Bronchial epithelial cell (primary cell): Measurements from ENCODE around the gene SCCPDH. TPM values are rescaled to one million over a fixed set of nuclear protein-coding genes. Genes with fewer than 3 reads are reported as not detected.
A peak's percentile ranks its signal among the peaks of the same experiment; 100 is the strongest.

Experiments
- DNase-seq: peaks from one replicate; pipeline ENCODE4 v3.0.0-alpha.2; 2010; ENCODE audit warnings: low read depth
- FAIRE-seq: peaks from 2 replicates; lab custom pipeline; 2011; peaks lifted over from hg19 to GRCh38; lab: Jason Lieb, UNC
- H3K27me3 ChIP-seq: 2 replicates; pipeline ENCODE4 v1.5.1; 2011; ENCODE audit warnings: low read length; ENCODE audit not compliant: control insufficient read depth, insufficient read depth
- H3K36me3 ChIP-seq: 2 replicates; pipeline ENCODE4 v1.5.1; 2011; ENCODE audit warnings: low read length; ENCODE audit not compliant: control insufficient read depth, insufficient read depth
- H3K4me3 ChIP-seq: 2 replicates; pipeline ENCODE4 v1.5.1; 2011; ENCODE audit warnings: mild to moderate bottlenecking, low read depth, low read length, control low read depth
- total RNA-seq: library from RNA; depleted of rRNA; stranded (reverse); fragments of >200 nt; gene quantifications from 2 replicates; pipeline ENCODE4 v1.2.1, GENCODE V29; 2014
- TF ChIP-seq, protein P1 (sequence below): IDR thresholded peaks from 2 replicates; pipeline ENCODE4 v1.5.1; 2011; ENCODE audit warnings: mild to moderate bottlenecking, moderate library complexity, low read length, control low read depth, inconsistent platforms; ENCODE audit not compliant: insufficient read depth, severe bottlenecking

SCCPDH gene
- total RNA-seq, 1 donor from 2014 or later = 3.7 TPM

DNA sequence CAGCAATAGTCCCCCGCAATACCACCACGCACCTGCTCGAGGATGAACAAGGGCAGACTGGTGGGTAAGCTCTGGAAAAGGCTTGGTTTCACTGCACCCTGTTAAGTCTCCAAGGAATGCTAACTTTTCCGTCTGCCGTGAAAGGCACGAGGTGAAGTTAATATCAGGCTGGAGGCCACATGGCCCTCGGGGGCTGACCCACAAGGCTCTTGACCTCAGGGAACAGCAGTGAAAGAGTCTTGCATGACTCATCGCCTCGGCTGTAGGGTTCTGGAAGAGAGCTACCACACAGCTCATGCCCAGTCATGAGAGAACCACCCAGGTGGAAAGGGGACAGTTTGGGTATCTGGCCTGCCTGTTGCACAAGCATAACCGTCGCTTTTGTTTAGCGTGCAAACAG, 24.7 kb downstream of the SCCPDH start:
- DNase-seq = peak; percentile 35
- no peaks in the 10 kb centered on the region for H3K27me3 ChIP-seq
- H3K36me3 ChIP-seq = no peaks in the 10 kb centered on the region
- no peak for FAIRE-seq
- TF ChIP-seq, protein P1, sequence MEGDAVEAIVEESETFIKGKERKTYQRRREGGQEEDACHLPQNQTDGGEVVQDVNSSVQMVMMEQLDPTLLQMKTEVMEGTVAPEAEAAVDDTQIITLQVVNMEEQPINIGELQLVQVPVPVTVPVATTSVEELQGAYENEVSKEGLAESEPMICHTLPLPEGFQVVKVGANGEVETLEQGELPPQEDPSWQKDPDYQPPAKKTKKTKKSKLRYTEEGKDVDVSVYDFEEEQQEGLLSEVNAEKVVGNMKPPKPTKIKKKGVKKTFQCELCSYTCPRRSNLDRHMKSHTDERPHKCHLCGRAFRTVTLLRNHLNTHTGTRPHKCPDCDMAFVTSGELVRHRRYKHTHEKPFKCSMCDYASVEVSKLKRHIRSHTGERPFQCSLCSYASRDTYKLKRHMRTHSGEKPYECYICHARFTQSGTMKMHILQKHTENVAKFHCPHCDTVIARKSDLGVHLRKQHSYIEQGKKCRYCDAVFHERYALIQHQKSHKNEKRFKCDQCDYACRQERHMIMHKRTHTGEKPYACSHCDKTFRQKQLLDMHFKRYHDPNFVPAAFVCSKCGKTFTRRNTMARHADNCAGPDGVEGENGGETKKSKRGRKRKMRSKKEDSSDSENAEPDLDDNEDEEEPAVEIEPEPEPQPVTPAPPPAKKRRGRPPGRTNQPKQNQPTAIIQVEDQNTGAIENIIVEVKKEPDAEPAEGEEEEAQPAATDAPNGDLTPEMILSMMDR = no peak
- no peak overlapping the region for H3K4me3 ChIP-seq

DNA sequence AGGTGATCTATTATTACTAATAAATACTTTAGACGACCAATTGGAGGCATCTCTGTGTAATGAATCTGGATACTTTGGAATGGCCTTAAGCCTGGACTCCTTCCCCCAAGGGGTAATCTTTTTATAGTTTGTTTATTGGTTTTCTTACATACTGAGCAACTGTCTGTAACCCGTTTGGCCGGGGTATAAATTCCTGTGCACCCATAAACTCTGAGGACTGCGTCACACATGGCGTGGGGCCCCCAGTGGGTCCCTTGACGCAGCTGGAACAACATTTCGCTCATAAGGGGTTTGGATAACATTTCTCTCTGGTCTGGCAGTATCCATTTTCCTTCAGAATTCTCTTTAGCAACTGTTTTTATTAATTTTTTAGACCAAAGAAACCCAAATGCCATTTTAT, 26.5 kb downstream of the SCCPDH start:
- H3K27me3 ChIP-seq = no peaks in the 10 kb centered on the region
- H3K36me3 ChIP-seq = no peaks in the 10 kb centered on the region
- no peak for FAIRE-seq
- TF ChIP-seq, protein P1 = no peak
- H3K4me3 ChIP-seq = no peak overlapping the region
- no peak for DNase-seq

- no peak for FAIRE-seq
- peak; percentile 42 for DNase-seq
- H3K36me3 ChIP-seq = no peaks in the 10 kb centered on the region
- no peaks in the 10 kb centered on the region for H3K27me3 ChIP-seq
- TF ChIP-seq, protein P1 = peak; percentile 85
- H3K4me3 ChIP-seq = no peak overlapping the region
Measured at GRCh38 chr1:246753670-246754535, 29.7 kb downstream of the SCCPDH start.

DNA sequence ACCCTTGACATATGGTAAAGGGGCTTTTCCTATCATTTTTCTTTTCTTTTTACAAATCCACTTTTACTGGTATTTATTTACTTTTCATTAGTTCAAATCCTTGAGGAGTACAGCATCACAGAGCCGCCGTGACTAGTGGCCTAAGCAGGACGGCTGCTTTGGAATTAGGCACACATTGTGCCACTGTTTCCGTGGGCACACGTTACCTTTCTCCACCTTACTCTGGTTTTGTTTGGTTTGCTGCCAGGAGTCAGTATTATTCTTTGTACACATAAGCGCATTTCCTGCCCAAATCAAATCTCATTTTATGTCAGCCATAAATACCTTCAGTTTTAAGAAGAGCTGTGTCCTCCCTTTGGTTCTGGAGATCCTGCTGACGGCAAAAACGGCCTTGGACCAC, 31.2 kb downstream of the SCCPDH start:
- no peaks in the 10 kb centered on the region for H3K27me3 ChIP-seq
- H3K36me3 ChIP-seq = no peaks in the 10 kb centered on the region
- no peak overlapping the region for H3K4me3 ChIP-seq
- DNase-seq (no peak), FAIRE-seq (no peak)
- TF ChIP-seq, protein P1 = no peak

DNA sequence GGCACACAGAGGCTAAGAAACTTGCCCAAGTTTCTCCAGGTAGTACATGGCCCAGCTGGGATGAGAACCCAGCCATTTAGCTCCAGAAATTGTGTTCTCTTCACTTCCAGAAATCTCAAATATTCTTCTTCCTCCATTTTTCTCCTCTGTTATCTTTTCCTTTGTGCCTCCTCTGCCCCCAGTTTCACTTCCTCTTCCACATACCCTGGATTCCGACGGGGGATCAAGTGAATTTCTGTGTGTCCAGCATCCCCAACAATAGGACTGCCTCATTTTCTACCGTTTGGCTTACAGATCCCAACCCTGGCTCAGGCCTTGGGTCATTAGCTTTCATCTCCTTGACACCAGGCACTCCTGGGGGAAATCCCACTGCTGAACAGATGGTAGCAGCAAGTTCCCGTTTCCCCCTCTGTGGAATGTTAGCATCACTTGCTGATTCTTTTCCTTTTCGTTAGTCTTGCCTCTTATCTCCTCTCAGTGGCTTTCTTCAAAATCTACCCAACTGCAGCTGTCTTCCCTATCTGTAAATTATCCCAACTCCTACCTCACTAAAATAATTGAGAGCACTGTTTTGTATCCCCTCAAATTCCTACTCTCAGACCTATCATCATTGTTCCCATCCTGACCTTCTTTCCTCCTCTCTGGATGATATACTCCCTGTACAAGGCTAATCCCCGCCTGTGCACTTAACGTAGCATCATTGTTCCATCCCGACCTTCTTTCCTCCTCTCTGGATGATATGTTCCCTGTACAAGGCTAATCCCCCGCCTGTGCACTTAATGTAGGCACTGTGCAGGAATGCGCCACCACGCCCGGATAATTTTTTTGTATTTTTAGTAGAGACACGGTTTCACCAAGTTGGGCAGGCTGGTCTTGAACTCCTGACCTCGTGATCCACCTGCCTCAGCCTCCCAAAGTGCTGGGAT, 36.5 kb downstream of the SCCPDH start:
- TF ChIP-seq, protein P1 = no peak
- DNase-seq = no peak
- H3K36me3 ChIP-seq = no peaks in the 10 kb centered on the region
- H3K27me3 ChIP-seq = no peaks in the 10 kb centered on the region
- FAIRE-seq = no peak
- no peak overlapping the region for H3K4me3 ChIP-seq
